Umbilical cord (tissue), 2 donors: ENCODE data around the gene CCDC3. TPM values are rescaled to one million over a fixed set of nuclear protein-coding genes. Genes with fewer than 3 reads are reported as not detected.
A peak's percentile ranks its signal among the peaks of the same experiment; 100 is the strongest.

ENCODE experiments used
- DNase-seq: peaks from one replicate; pipeline ENCODE4 v3.0.0-alpha.2; 2015; ENCODE audit warnings: low spot score
- total RNA-seq: library from RNA; depleted of rRNA; stranded (reverse); fragments of >200 nt; gene quantifications from one replicate; pipeline ENCODE4 v1.2.3, GENCODE V29; 2014; ENCODE audit warnings: low replicate concordance; ENCODE audit not compliant: insufficient read depth

Gene CCDC3
- total RNA-seq, 1 donor from 2014 or later, result 56.8 TPM

GRCh38 chr10:12961416-12962205 lies 39.9 kb downstream of the CCDC3 start:
- DNase-seq, result no peak

GRCh38 chr10:12960941-12961340 lies 40.6 kb downstream of the CCDC3 start:
- no peak for DNase-seq

DNA sequence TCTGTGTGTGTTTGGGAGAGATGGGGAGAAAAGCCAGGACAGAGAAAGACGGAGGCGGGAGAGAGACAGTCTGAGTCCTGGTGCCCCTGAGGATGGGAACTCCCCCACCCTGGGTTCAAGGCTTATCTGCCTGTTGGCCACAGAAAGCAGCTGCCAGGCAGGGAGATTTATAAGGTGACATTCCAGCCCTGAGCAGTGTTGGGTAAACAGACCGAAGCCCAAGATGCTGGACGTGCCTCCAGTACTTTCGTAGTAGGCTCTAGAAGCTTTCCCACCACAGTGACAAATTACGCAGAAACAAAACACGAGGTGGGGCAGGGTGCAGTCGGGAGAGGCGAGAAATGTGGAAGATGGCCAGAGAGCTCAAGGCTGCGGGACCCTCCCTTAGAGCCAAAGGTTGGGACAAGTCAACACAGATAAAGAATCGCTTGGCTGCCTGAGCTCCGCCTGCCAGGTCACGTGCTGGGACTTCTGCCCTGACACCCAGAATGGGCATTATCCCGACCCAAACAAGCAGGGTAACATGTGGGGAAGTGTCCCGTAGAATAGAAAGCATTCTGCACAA lies 41.1 kb downstream of the CCDC3 start:
- peak; percentile 68 for DNase-seq

DNA sequence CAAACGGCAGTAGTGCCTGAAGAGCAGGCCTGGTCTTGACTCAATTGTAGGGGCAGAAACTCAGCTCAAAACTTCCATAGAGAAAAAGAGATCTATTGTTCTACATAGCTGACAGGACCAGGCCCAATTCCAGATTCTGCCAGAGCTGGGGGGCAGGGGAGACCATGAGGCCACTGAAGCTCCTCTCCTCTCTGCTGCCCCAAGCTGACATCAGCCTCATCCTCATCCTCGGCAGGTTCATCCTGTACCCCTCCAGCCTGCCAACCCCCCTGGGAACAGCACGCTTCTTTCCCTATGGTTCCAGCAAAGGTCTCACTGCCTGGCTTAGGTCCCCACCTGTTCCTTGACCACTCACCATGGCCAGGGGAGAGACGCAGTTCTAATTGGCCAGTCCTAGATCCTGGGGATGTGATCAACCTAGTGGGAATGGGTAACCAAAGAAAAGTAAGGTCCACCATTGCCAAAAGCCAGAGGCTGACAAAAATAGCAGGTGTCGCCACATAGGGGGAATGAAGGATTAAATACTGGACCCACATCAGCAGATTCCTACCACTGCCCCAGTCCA lies 42.9 kb downstream of the CCDC3 start:
- DNase-seq, result no peak

DNA sequence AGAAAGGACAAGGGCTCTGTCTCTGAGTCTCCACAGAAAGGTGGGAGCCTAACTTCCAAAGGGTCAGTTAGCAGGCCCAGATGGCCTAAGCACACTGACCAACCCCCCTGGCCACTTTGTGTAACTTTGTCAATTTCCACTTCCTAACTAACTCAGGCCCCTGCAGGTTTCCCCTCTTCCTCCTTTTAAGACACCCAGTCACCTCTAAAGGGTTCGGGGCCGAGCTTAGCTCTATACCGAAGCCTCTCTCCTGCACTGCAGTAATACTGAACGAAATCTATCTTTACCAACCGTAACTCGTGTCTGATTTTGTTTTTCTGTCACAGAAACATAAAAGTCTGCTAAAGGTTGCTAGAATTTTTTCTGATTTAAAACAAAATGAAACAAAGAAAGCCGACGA lies 44.4 kb downstream of the CCDC3 start:
- DNase-seq, result no peak

GRCh38 chr10:12954866-12955265 lies 46.6 kb downstream of the CCDC3 start:
- no peak for DNase-seq

- peak; percentile 51 for DNase-seq
Measured at GRCh38 chr10:12950583-12951128, 50.9 kb downstream of the CCDC3 start.

- no peak for DNase-seq
Measured at GRCh38 chr10:12949248-12949647, 52.3 kb downstream of the CCDC3 start.

DNA sequence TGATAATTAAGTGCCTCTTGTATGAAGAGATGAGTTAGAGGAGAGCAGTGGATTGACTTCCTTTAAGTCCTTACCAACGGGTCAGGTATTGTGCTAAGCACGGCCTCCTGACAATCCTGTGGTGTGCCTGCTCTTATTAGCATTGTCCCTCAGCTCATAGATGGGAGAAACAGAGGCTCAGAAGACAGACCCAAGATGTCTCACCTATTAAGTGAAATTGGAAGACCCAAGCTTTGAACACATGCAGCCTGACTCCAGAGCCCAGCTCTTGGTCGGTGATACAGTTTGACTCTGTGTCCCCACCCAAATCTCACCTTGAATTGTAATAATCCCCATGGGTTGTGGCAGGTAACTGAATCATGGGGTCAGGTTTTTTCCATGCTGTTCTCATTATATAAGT lies 53.8 kb downstream of the CCDC3 start:
- DNase-seq, result no peak

DNA sequence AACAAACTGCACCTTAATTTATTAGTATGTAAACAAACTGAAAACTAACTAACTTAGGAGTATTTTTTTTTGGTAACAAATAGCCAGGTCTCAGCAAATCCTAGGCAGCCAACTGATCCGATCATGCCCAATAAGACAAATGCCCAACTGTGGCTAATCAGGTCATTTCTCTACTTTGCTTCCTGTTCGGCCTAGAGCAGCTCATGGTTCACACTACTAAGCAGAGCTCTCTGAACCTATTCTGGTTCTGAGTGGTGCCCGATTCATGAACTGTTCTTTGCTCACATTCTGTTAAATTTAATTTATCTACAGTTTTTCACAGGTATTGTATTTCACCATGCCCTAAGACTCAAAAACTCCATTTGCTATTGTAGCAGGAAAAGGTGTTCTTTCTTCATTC lies 55.1 kb downstream of the CCDC3 start:
- no peak for DNase-seq

GRCh38 chr10:12945690-12946359 lies 55.7 kb downstream of the CCDC3 start:
- no peak for DNase-seq

DNA sequence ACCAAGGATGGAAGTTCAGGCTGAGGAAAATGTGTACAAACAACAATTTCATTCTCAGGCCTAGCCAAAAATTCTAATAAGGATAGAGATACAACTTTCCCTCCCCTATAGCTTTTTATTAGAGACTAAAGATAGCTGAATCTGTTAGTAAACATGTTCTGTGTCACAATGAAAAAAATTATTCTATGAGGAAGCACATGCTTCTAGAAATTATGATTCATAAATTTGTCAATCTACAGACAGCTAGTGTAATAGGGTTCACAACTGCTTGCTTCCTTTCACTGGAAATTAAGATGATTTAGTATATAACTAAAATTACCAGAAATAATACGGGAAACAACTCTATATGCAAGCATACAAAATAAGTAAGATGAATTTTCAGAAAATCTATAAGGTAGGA lies 56.6 kb downstream of the CCDC3 start:
- no peak for DNase-seq

DNA sequence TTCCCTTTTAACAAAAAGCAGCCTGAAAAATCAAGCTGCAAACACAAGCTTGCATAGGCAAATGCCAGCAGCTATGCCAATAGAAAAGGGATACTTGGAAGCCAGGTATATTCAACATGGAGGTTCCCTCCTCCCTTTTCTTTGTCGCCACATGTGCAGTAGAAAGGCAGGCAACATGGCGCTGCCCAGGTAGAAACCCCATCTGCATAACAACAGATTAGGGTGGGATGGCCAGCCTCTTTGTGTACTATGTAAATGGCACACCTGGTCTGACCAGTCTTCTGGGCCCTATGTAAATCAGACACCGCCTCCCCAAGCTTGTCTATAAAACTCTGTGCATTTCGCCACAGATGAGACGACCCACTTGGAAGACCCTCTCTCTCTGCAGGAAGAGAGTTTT lies 58.1 kb downstream of the CCDC3 start:
- DNase-seq, result no peak

DNA sequence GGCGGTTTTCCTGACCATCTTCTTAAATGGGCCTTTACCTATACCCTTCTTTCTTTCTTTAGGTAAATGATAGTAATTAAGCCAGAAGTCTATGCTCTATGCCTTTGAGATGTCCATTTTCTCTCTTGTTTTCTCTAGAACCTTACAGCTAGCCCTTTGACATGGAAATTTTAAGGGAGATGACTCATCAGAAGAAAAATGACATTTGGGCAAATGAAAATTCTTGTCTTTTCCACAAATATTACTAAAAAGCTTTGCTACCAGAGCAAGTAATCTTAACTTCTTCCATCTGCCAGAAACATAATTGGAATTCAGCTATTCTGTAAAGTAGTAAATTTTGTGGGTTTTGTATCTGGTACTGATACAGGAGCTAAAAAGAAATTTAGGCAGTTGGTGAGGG lies 59.5 kb downstream of the CCDC3 start:
- DNase-seq, result no peak

GRCh38 chr10:12940791-12941190 lies 60.7 kb downstream of the CCDC3 start:
- no peak for DNase-seq

GRCh38 chr10:12938271-12938670 lies 63.2 kb downstream of the CCDC3 start:
- no peak for DNase-seq

- no peak for DNase-seq
Measured at GRCh38 chr10:12937527-12937926, 64.0 kb downstream of the CCDC3 start.

- DNase-seq, result no peak
Measured at GRCh38 chr10:12934777-12935176, 66.7 kb downstream of the CCDC3 start.

- DNase-seq, result no peak
Measured at GRCh38 chr10:12929381-12929780, 72.1 kb downstream of the CCDC3 start.

- DNase-seq, result no peak
Measured at GRCh38 chr10:12928571-12928970, 72.9 kb downstream of the CCDC3 start.

- DNase-seq, result no peak
Measured at GRCh38 chr10:12927896-12928295, 73.6 kb downstream of the CCDC3 start.

- no peak for DNase-seq
Measured at GRCh38 chr10:12925845-12926244, 75.7 kb downstream of the CCDC3 start.
